Non-pigmented ciliary epithelial cell (primary cell): Measurements from ENCODE around the gene SERPINB6.
"Not testable (repeated sequence)": the region's sequence is repeated elsewhere in the genome, so short reads cannot be mapped to it uniquely, and the experiment has no call there.

Experiments used
- DNase-seq: peaks from one replicate; pipeline ENCODE4 v3.0.0-alpha.2; 2010; ENCODE audit warnings: low read depth

Gene SERPINB6

DNA sequence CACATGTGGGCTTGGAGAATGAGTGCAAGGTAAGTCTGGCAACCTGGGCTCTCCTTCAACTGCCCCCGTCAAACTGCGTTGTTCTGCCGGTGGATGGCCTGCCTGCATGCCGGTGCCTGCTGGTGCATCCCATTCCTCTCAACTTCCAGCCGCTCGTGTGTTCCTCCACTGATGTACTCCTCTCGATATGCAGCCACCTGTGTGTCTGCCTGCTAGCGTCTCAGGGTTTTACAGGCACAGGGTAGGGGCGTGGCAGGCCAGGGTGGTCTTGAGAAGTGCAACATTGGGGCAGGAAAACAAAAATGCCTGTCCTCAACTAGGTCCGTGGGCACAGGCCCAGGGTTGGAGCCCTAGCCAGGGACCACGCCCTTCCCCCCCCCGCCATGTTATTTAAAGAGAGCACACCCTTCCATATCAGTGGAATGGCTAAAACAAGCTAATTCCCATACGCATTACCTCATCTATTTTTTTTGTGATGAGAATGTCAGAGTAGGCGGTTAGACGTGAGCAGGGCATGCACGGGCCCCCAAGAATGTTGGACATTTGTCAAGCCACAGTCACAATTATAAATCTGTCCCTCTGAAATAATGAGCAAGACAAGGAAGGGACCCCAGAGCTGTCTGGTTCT is 33.2 kb downstream of the SERPINB6 start:
- DNase-seq = no peak

GRCh38 chr6:2937627-2938003 is 33.8 kb downstream of the SERPINB6 start:
- DNase-seq = no peak

DNA sequence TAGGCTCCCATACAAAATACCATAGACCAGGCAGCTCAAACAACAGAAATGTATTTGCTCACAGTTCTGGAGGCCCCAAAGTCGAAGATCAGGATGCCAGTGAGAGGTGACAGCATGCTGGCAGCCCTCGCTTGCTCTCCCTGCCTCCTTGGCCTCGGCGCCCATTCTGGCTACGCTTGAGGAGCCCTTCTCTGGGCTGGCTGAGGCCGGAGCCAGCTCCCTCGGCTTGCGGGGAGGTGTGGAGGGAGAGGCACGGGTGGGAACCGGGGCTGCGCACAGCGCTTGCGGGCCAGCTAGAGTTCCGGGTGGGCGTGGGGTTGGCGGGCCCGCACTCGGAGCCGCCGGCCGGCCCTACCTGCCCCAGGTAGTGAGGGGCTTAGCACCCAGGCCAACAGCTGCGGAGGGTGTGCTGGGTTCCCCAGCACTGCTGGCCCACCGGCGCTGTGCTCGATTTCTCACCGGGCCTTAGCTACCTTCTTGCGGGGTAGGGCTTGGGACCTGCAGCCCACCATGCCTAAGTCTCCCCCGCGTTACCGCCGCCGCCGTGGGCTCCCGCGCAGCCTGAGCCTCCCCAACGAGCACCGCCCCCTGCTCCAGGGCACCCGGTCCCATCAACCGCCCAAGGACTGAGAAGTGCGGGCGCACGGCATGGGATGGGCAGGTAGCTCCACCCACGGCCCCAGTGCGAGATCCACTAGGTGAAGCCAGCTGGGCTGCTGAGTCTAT is 35.6 kb downstream of the SERPINB6 start:
- no peak for DNase-seq

- no peak for DNase-seq
These were observed 37.3 kb downstream of the SERPINB6 start for GRCh38 chr6:2934057-2934456.

GRCh38 chr6:2932911-2933310 is 38.5 kb downstream of the SERPINB6 start:
- DNase-seq = not testable (repeated sequence)

GRCh38 chr6:2931970-2932748 is 39.2 kb downstream of the SERPINB6 start:
- DNase-seq = peak; percentile 10

DNA sequence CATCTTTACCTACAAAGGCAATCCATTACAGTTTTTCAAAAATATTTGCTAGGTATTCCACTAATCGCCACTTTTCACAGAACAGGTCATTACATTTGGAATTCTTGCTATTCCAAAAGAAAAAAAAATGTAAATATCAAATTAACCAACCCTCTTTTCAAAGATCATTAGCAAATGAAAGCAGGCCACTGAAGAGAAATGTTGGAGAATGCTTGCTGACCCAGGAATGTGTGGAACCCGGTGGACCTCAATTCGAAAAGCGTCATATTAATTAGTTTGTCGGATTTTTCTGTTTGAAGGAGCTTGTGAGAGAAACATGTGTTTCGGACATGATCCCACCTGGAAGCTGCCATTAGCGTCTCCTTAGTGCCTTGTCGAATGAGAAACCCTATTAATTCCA is 40.3 kb downstream of the SERPINB6 start:
- no peak for DNase-seq

DNA sequence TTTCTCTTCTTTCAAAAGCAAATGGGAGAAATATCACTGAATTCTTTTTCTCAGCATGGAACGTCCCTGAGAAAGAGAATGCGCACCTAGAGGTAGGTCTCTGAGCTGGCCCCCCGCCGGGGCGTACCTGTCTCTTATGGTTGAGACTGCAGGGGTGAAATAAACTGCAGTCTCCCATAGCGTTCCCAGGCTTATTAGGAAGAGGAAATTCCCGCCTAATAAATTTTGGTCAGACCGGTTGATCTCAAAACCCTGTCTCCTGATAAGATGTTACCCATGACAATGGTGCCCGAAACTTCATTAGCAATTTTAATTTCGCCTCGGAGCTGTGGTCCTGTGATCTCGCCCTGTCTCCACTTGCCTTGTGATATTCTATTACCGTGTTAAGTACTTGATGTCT is 43.4 kb downstream of the SERPINB6 start:
- not testable (repeated sequence) for DNase-seq

DNA sequence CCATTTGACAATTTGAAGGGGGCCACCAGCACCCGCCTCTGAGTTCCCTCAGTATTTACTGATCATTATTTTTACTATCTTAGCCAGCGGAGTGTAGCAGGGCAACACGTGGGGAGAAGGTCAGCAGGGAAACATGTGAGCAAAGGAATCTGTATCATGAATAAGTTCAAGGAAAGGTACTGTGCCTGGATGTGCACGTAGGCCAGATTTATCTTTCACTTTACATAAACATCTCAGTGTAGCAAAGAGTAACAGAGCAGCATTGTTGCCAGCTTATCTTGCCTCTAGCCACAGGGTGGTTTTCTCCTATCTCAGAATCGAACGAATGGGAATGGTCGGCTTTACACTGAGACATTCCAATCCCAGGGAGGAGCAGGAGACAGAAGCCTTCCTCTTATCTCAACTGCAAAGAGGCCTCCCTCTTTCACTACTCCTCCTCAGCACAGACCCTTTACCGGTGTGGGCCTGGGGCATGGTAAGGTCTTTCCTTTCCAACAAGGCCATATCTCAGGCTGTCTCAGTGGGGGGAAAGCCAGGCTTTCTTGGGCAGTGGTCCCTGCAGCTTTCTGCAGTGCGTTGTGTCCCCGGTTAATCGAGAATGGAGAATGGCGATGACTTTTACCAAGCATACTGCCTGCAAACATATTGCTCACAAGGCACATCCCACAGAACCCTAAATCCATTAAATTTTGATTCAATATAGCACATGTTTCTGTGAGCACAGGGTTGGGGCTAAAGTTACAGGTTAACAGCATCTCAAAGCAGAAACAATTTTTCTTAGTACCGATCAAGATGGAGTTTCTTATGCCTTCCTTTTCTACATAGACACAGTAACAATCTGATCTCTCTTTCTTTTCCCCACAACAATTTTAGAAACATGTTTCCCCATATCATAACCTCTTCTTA is 45.3 kb downstream of the SERPINB6 start:
- DNase-seq = not testable (repeated sequence)

GRCh38 chr6:2921520-2922115 is 49.7 kb downstream of the SERPINB6 start:
- no peak for DNase-seq

GRCh38 chr6:2920671-2921112 is 50.7 kb downstream of the SERPINB6 start:
- no peak for DNase-seq

DNA sequence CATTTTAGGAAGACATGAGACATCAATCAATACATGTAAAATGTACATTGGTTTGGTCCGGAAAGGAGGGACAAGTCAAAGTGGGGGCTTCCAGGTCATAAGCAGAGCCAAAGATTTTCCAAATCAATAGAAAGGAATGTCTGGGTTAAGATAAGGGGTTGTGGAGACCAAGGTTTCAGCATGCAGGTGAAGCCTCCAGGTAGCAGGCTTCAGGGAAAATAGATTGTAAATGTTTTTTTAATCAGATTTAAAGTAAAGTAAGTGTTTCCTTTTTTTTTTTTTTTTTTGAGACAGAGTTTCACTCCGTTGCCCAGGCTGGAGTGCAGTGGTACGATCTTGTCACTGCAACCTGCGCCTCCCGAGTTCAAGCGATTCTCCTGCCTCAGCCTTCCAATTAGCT is 51.5 kb downstream of the SERPINB6 start:
- DNase-seq = no peak

- no peak for DNase-seq
These were observed 52.0 kb downstream of the SERPINB6 start for GRCh38 chr6:2919401-2919800.

- no peak for DNase-seq
These were observed 52.4 kb downstream of the SERPINB6 start for GRCh38 chr6:2918936-2919335.

DNA sequence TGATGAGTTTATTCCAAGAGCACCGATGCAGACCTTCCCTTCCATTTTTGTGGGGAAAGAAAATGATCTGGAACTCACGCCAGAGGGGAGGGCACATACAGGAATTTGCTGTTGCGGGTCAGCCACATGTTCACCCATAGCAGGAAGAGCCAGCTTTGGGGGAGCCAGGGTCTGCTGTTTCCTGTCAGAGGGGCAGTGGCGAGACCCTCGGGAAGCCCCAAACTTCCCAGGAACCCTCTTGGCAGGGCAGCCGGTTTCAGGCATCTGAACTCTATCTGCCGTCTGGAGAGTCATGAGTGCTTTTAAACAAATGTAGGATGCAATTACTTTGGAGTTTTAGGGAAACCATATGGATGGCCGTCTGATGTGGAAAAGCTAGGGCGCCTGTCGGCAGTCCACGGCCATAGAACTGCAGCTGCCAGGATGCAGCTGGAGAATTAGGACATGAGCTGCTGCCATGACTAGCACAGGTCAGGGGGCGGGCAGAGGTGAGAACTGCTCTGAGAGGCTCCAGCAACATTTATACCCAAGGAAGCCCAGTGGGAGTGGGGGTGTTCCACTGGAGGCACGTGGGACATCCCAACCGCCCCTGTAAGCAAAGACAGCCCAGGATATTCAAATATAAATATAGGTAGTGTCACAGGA is 53.4 kb downstream of the SERPINB6 start:
- DNase-seq = no peak

GRCh38 chr6:2917065-2917464 is 54.3 kb downstream of the SERPINB6 start:
- no peak for DNase-seq

DNA sequence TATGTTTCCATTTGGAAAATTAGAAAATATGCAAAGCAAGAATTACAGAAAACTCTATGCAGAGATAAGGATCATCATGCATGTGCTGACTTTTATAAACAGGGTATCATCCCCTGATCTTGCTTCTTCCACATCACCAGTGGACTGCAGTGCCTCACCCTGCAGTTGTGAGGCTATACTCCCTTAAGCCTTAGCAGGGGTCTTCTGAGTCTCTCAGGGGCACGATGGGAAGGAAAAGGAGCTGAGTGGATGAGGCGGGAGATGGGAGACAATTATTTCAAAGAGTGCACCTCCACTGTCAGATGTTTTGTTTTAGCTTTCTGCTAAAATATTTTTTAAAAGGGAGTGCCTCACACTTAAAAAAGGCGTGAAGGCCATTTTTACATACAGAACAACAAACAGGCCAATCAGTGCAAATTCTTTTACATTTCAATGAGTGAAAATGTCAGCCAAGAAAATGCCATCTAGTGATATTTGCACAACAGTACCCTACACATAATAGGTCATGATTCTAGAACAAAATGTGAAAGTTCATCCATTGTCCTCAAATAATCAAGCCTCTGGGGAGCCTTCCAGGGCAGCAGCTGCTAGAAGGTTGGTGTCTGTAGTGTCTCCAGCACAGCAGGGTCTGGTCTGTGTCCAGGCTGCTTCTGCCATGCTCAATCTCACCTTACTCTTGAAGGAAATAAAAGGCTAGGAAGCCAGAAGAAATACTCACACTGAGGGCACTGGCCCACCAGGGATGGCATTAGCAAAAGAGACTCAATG is 55.0 kb downstream of the SERPINB6 start:
- DNase-seq = no peak

- DNase-seq = no peak
These were observed 56.2 kb downstream of the SERPINB6 start for GRCh38 chr6:2915150-2915549.

- no peak for DNase-seq
These were observed 57.1 kb downstream of the SERPINB6 start for GRCh38 chr6:2914318-2914660.

DNA sequence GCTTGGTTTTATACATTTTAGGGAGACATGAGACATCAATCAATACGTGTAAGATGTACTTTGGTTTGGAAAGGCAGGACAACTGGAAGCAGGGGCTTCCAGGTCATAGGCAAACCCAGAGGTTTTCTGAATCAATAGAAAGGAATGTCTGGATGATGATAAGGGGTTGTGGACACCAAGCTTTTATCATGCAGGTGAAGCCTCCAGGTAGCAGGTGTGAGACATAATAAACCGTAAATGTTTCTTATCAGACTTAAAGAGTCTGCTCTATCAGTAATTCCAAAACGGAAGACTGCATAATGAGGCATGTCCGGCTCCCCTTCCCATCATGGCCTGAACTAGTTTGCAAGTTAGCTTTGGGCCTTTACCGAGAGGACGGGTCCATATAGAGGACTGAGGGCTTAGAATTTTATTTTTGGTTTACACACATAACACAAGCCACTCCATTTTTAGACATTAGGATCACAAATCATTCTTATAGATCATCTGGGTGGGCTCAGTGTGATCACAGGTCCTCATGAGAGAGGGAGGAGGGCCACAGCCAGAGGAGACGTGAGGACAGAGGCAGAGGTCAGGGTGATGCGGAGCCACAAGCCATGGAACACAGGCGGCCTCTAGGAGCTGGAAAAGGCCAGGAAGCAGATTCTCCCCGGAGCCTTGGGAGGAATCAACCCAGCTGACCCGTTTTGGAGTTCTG is 57.6 kb downstream of the SERPINB6 start:
- no peak for DNase-seq
